HG02610 (cell line): Measurements from ENCODE around the gene UVSSA.

ENCODE experiments used
- ATAC-seq: cut with Tn5 transposase; IDR thresholded peaks from one replicate; pipeline ENCODE4 v1.9.1; 2021; ENCODE audit warnings: mild to moderate bottlenecking, moderate library complexity; ENCODE audit not compliant: unreplicated experiment

Gene UVSSA

DNA sequence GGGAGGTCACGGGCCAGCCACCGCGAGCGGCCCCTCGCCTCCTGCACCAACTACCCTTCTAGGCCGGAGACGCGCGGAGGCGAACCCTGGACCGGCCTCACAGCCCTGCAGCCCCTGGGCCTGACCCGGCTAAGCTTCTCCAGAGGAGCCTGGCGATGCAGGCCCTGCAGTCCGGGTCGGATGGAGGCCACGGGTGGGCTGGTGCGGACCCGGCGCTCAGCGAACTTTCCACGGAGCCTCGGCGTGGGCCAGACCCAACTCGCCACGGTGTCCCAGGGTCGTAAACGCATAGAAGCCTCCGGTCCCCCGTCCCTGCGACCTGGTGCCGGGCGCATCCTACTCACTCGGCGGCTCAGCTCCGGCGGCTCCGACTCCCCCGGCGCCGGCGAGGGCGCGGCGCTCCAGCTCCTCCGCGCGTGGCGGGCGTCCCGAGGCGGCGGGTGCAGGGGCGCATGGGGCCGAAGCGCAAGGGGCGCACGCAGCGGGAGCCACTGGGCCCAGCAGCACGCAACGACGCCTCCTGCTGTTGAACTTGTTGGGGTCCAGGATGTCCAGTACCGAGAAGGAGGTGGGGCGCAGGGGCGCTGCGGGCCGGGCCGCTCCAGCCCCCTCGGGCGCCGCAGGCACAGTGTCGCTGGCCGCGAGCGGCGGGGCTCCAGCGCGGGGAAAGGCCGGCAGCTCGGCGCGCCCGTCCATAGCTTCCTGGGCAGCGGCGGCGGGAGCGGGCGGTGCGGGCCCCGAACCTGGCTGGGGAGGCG is 58.8 kb downstream of the UVSSA start:
- no peak for ATAC-seq

DNA sequence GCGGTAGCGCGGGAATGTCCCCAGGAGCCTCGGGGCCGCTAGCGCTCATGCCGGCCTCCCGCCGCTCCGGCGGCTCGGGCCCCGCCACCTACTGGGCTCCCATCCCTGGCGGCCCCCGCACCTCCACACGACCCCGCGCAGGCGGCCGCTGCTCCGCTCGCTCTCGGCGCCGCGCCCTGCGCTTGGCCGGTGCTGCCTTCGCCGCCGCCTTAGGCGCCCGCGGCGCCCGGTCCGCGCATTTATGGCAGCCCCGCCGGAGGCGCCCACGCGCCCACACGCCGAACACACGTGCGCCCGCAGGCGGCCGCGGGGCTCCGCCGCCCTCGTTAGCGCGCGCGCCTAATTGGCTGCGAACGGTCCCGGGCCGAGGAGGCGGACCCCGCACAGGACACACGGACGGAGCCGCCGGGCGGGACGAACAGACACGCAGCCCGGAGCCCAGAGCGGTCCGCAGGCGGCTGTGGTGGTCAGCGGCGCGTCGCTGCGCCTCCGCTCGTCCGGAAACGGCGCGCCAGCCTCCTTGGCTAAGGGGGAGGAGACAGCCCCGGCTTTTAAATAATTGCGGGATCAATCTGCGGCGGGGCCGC is 59.5 kb downstream of the UVSSA start, which contains the start of gene NKX1-1:
Gene NKX1-1 (minus strand): TSS at position 49 of the 587 bp plus-strand sequence. CDS start 0 bp downstream, at position 49.
- ATAC-seq, result no peak

DNA sequence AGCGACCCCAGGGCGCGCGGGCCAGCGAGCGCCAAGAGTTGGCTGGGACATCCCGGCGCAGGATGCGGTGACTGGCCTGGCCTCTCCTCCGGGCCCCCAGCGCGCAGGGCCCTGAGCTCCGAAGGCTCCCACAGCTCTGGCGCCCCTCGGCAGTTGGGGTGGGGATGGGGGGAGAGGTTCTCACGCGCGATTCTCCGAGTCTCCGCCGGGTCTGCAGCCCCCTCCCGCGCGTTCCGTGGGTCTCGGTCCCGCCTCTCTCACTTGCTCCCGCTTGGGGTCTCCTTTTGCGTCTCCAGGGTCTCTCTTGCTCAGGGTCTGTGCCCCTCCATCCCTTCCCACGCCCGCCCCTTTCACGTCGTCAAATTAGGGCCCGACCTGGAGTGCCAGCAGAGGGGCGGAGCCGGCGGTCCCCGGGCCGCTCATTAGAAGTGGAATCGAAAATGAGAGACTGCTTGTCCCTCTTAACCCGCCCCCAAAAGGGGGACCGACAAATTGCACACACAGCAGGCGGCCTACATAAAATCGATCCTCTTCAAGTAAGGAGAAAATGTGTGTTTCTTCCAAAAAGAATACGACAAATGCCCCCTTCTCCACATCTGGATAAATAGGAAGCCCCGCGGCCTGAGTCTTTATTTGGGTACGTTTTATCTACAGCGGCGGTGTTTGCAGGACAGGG is 60.1 kb downstream of the UVSSA start:
- ATAC-seq, result no peak

DNA sequence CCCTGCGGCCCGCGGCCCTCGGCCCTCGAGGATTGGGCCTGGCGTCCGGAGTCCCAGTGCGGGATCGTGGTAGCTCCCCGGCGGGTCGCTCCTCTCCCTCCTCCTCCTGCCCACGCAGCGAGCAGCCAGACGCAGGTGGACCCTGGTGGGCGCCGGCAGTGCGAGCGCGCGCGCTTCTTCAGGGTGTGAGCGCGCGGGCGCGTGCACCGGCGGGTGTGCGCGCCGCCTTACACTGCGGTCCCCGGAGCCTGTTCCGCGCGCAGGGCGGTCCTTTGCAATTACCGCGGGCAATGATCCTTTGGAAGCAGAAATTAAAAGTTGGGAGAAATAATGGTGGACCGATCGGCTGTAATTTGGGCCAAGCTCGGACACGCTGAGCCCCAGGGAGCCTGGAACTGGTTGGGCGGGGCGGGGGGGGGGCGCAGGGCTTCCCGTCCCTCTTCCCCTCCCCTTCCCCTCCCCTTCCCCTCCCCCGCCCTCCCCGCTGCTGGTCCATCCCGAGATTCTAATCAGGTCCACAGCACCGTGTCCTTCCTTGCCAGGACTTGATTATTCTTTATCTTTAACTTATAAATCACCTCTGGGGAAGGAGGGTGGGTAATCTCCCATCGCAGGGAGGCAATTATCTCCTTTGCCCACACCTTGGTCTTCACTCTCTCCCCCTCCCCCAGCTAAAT is 60.8 kb downstream of the UVSSA start:
- no peak for ATAC-seq

DNA sequence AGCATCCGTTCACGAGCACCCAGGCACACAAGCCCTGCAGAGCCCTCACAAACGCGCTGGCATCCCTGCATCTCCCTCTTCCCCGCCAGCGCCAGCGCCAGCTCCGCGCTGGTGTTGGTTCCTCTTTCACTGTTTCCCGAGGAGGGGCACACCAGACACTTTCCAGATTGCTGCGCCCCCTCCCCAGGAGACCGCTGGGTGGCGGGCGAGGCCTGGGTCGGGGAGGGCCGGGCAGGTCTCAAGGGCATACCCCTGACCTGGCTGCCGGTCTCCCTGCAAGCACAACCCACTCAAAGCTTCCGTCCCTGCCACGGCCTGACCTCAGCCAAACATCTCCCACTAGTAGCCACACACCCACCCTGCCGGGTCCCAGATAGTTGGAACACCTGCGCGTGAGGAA is 61.4 kb downstream of the UVSSA start:
- ATAC-seq, result no peak

DNA sequence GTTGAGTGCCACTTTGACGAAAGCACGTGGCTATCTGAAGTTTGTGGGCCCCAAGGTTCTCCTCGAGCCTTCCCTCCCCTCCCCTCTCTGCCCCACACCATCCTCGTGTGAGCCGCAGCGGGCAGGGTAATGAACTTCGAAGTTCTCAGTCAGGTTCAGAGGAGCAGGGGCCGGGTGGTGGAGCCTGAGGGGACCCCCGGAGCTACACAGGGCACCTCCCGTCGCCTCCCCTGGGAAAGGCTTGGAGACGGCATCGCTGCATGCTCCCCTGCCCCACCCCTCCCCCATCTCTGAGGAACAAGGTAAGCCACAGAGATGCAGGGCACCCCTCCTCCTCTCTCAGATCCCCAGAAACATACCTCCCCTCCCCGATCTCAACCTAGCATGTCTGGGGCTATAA is 62.1 kb downstream of the UVSSA start:
- ATAC-seq, result no peak

DNA sequence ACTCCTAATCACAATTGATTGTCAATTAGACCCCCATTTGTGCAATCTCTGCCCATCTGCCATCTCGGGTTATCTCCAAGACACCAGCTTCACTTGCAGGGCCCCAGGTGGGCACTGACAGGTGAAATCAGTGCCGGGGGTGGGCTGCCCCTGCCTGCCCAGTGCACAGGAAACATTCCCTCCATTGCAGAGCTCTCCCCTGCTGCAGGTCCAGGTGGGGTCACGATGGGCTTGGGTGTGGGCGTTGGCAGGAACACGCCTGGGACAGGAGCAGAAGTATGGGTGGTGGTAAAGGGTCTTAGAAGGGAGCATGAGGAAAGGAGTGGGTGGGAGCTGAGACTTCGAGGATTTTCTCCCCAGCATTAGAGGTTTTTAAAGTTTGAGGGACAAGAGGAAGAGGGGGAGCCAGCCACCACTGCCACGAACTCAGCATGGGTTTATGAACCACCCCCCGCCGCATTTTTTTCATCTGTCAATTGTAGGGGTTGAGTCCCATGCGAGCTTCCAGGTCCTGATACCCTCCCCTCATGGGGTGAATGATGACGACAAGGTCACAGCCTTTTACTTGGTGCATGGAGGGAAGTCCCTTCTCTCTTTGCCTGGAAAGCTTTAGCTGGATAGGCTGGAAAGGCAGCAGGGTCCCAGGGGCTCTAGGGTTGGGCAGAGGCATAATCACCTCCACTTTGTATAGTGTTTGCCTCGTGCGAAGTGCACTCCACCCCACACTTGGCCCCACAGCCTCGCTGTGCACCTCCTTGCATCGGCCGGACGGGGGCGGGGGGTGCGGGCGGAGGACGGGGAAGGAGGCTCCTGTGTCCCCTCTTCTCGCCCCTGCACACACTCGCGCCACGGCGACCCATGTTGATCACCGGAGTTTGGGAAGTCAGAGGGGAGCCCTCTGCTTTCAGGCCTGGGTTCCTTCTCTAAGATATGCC is 62.8 kb downstream of the UVSSA start:
- ATAC-seq, result no peak

DNA sequence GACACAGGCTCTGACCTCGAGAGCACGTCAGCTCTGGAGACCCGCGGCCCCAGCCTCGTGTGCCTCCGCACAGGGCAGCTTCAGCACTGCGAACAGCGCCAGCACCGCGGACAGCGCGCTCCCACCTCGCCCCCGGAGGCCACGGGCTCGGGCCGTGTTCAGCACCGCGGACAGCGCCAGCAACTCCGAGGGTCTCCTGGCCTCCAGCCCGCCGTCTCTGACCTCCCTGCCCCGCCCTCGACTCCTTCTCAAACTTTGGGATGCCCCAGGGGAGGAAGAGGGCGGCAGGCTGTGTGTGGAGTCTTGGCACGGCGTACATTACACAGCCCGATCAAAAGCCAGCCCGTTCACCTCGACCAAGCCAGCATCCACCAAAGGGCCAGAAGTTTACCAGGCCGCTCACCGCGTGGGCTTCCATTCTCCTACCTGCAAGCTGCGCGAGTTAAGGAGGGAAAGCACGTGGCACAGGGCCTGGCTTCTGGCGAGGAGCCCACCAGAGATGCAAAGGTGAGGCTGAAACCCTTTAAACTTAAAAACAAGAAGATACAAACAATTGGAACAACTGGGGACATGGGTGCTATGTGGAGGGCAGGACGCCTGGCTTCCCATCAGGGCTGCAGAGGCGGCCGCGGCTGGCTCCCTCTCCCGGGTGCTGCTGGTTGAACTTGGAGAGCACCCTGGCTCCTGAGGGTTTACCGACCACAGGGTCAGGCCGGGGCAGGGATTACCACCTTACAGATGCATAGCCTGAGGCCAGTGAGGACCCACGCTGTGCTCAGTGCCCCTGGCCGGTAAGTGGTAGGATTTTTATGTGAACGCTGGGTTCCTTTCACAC is 63.7 kb downstream of the UVSSA start:
- no peak for ATAC-seq

DNA sequence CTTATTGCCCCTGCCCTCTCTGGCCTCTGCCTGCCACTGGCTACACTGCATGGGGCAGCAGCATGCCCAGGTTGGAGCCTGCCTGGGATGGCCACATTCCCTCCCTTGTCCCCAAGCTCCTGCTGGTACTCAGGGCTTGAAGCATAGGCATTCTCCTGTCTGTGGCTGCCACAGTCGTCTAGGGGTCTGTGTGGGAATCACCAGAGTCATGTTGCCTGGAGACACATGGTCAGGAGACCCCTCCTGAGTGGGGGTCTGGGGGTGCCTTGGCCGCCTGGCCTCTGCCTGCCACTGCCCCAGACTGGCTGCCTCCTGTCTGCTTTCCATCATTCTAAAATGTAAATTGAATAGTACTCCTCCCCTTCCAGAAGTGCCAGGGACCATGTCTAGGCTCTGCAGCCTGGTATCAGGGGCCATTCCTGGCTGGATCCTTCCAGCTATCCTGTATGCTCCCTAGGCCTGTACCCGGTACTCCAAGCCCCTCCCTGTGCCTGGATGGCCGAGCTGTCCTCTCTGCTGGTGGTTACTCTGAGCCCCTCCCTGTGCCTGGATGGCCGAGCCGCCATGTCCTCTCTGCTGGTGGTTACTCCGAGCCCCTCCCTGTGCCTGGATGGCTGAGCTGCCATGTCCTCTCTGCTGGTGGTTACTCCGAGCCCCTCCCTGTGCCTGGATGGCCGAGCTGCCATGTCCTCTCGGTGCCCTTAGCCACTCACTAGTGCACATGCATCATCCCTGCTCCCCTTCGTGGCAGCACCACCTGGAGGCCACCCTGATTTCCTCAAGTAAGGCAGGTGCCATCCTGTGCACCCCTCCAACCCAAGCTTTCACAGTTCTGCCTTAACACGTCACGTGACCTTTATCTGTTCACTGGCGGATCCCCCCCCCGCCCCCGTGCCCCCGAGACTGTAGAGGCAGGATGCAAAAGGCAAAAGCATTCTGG is 64.7 kb downstream of the UVSSA start:
- ATAC-seq, result no peak

DNA sequence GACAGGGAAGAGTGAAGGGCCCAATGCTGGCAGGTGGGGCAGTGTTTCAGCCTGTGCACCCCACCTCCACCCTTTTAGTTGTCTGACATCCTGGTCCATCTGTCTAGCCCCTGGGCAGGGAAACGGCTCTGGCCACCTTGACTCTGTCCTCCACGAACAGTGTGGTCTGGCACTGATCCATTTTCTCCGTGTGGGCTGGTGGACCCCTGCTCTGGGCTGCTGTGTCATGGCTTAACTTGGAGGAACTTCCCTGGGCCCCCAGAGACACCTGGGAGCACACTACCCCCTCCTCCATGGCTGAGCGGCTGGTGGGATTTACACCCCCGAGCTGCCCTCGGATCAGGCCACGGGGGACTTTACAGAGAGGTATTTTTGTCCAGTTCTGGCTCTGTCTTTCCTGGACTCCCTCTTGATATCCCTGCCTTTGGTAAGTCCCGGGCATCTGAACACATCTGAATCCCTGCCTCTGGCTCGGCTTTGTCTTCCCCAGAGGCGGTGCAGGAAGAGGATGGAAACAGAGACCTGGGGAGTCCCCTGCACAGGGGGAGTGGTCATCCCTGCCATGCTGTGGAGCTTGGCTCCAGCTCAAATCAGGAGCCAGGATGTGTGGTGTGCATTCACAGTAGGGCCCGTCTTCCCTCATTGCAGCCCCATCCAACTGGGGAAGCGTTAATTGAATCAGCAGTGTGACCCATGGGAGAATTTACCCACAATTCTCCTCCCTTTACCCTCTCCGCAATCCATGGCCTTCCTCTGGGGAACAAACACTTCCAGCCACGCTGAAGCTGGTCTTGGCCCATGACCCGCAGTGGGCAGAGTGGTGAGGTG is 65.6 kb downstream of the UVSSA start:
- ATAC-seq, result no peak

DNA sequence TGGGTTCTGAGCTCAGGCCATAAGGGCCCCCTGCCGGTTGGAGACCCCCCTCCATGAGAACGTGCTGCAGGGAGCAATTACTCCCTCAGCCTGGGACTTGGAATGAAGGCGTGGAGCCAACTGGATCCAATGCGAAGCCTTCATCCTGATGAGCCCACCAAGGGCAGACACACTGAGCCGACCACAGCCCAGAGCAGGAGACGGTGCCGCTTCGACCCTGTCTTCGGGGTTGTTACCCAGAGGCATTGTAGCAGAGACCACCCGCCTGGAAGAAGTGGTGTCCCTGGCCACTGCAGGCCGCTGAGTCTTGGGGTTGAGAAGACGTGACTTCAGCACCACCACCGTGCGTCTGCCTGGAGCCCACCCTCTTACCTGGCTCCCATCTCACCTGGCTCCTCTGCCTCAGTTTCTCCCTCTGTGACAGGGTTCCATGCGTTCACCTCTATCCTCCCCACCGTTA is 66.2 kb downstream of the UVSSA start:
- no peak for ATAC-seq

DNA sequence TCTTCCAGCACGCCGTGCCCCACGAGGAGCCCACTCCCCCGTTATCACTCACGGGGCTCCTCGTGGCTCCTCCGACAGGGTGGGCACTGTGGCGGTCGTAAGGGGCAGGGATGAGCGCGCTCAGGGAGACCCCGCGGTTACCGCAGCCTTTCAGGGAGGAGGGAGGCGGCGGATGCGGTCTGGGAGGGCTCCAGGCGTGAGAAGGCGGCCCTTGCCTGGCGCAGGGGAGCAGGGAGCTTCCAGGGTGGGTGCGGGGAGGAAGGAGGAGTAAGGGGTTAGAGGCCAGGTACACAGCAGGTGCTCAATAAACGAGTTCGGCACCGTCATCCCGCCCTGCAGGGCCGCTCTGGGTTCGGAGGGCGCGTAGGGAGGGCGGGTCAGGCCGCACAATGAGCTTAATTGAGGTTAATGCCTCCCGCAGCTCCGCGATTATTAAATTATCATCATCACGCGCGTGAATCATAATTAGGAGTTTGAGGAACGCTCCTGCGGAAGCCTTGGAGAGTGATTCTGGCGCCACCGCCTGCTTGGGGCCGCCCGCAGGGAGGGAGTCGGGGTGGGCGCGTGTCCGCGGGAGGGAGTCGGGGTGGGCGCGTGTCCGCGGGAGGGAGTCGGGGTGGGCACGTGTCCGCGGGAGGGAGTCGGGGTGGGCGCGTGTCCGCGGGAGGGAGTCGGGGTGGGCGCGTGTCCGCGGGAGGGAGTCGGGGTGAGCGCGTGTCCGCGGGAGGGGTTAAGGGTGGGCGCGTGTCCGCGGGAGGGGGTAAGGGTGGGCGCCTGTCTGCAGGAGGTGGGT is 66.9 kb downstream of the UVSSA start:
- ATAC-seq, result no peak

DNA sequence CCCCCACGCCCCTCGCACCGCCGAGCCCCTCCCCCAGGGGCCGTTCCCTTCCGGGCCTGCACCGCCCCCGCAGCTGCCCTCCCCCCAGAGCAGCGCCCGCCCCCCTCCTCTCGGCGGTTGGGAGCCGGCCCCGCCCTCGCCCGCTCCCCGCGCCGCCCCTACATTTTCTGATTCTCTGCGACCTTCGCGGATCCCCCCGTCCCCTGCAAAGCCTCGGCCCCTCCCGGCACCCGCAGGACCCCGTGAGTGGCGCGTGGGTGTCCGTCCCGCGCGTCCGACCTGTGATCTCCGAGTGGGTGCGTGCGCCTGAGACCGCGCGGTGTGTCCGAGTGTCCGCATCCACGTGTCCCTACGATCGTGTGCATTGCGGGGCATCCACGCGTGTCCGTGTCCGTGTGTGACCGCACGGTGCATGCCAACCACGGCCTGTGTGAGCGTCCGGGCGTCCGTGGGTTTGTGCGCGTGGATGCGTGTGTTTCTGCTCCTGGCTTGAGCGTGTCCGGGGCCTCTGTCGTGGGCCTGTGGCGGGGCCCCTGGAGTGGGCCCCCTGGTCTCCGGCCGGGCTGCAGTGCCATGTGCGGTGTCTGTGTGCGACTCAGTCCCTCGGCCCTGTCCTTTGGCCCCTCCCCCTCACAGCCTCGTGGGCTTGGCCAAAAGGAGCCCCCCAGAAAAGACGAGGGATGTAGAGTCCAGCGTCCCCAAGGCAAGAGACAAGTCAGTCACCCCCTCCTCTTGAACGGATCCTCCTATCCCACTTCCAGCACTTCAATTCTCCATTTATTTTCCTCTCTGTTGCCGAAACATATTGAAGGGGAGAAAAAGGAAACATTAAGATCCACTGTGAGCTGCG is 68.0 kb downstream of the UVSSA start:
- no peak for ATAC-seq

DNA sequence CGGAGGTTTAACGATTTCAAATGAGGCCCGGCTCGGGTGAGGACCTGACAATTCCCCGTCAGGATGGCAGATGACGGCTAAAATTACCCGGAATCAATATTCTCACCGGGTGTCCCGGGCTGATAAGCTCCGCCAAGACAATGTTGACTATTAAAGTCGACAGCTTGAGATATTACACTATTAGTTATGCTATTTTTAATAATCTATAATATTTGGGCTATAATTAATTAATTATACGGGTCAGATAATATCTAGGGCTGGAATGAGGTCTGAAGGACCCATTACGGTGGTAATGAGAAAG is 68.6 kb downstream of the UVSSA start:
- no peak for ATAC-seq

DNA sequence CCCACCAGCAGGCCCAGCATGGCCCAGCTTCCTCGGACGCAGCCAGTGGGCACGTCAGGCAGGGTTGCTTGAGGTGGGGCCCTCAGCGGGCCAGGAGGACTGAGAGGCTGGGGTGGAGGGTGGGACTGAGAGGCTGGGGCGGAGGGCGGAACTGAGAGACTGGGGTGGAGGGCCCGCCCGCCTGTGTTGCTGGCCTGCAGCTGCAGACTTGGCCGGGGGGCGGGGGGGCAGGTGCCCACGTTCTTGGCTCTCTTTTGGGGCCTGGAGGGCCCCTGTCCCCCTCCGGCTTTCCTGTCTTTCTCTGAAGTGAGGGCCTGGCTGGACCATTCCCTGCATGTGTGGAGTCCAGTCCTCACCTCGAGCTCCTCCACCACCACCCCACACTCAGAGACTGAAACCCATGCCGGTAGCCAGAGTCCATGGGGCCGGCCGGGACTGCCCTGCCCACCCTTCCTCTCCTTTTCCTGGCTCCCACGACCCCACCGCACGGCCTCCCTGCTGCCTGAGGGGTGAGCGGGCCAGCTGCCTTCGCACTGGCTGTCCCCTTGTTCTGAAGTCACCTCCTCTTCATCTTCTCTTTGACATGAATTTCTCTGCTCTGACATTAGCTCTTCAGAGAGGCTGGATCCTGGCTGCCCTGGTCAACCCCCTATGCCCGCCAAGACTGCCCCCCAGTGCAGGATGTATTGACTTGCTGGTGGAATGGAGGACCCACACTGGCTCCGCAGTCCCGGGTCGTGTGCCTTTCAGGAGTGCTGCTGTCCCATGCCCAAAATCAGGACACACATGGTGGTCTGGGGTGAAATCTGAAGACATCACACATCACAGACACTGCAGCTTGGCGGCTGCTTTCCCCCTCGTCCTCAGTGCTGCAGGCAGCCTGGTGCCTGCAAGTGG is 69.3 kb downstream of the UVSSA start:
- ATAC-seq, result no peak
